ENCODE results near the gene POMT2.

Gene POMT2

GRCh38 chr14:77238356-77238755 is 82.3 kb downstream of the POMT2 start:
- no peak for DNase-seq

GRCh38 chr14:77236814-77237213 is 83.9 kb downstream of the POMT2 start:
- DNase-seq, result no peak

GRCh38 chr14:77231721-77232120 is 89.0 kb downstream of the POMT2 start:
- no peak for DNase-seq

- DNase-seq, result no peak
These were observed 89.8 kb downstream of the POMT2 start for GRCh38 chr14:77230914-77231313.

- no peak for DNase-seq
These were observed 92.6 kb downstream of the POMT2 start for GRCh38 chr14:77228056-77228455.

GRCh38 chr14:77225892-77226557 is 94.7 kb downstream of the POMT2 start:
- DNase-seq, result no peak

- DNase-seq, result no peak
These were observed 95.4 kb downstream of the POMT2 start for GRCh38 chr14:77225254-77225653.

Measured in fibroblast of skin of right biceps (primary cell).